WTC11 (cell line): ENCODE measurements around the gene NAA16. TPM values are rescaled to one million over a fixed set of nuclear protein-coding genes. Genes with fewer than 3 reads are reported as not detected.

Experiments
- ATAC-seq: fragments of 200-7000 bp; cut with Tn5 transposase; 2 replicates; pipeline ENCODE4 v1.10.0; 2021; ENCODE audit warnings: mild to moderate bottlenecking, moderate library complexity
- CTCF ChIA-PET: fragments of 300-600 bp; sonication (Branson Sonifier 250); formaldehyde crosslinking; loops from one replicate; lab custom pipeline; 2021; ENCODE audit warnings: antibody characterized with exemption; lab: Charles Lee
- POLR2A ChIA-PET: fragments of 350-600 bp; sonication (Branson Sonifier 250); formaldehyde crosslinking; loops from one replicate; lab custom pipeline; 2021; ENCODE audit warnings: antibody characterized with exemption; lab: Charles Lee
- DNase-seq: peaks from one replicate; pipeline ENCODE4 v3.0.0; 2021; ENCODE audit warnings: low spot score
- H3K27ac Mint-ChIP-seq: 2 replicates; pipeline ENCODE4 v1.8.0; 2021; ENCODE audit warnings: mixed read lengths
- H3K27me3 Mint-ChIP-seq: 2 replicates; pipeline ENCODE4 v1.8.0; 2021; ENCODE audit warnings: low read depth, mild to moderate bottlenecking, moderate library complexity, mixed read lengths
- H3K36me3 Mint-ChIP-seq: 2 replicates; pipeline ENCODE4 v1.8.0; 2021; ENCODE audit warnings: mixed read lengths
- H3K4me1 Mint-ChIP-seq: 2 replicates; pipeline ENCODE4 v1.8.0; 2022; ENCODE audit warnings: mixed read lengths
- H3K4me3 Mint-ChIP-seq: 2 replicates; pipeline ENCODE4 v1.8.0; 2021; ENCODE audit warnings: mild to moderate bottlenecking, moderate library complexity, mixed read lengths
- H3K9me3 Mint-ChIP-seq: 2 replicates; pipeline ENCODE4 v1.8.0; 2021; ENCODE audit warnings: mixed read lengths
- AR ChIP-seq: fragments of 250-450 bp; sonication (Bioruptor Pico); IDR thresholded peaks from 2 replicates; pipeline ENCODE4 v1.9.0; 2021; ENCODE audit warnings: mild to moderate bottlenecking
- CBFB ChIP-seq: sonication (generic); formaldehyde crosslinking; IDR thresholded peaks from 2 replicates; pipeline ENCODE4 v1.8.1; 2022; ENCODE audit warnings: mild to moderate bottlenecking, low read depth, missing genetic modification reagents
- CDX4 ChIP-seq: fragments of 250-450 bp; sonication (Bioruptor Pico); IDR thresholded peaks from 2 replicates; pipeline ENCODE4 v1.9.0; 2021; ENCODE audit warnings: moderate library complexity, mild to moderate bottlenecking, inconsistent platforms, borderline replicate concordance
- ESRRA ChIP-seq: sonication (generic); formaldehyde crosslinking; IDR thresholded peaks from 2 replicates; pipeline ENCODE4 v1.8.1; 2022; ENCODE audit warnings: mild to moderate bottlenecking, missing genetic modification reagents, borderline replicate concordance
- ETV6 ChIP-seq: sonication (generic); formaldehyde crosslinking; IDR thresholded peaks from 2 replicates; pipeline ENCODE4 v1.8.1; 2022; ENCODE audit warnings: mild to moderate bottlenecking, missing genetic modification reagents
- FOXK1 ChIP-seq: sonication (generic); formaldehyde crosslinking; IDR thresholded peaks from 2 replicates; pipeline ENCODE4 v1.8.0; 2022; ENCODE audit warnings: mild to moderate bottlenecking, moderate library complexity, missing genetic modification reagents
- FOXP1 ChIP-seq: sonication (generic); formaldehyde crosslinking; IDR thresholded peaks from 2 replicates; pipeline ENCODE4 v1.8.0; 2022; ENCODE audit warnings: missing genetic modification reagents, mild to moderate bottlenecking, moderate library complexity, borderline replicate concordance
- IRF2 ChIP-seq: sonication (generic); formaldehyde crosslinking; IDR thresholded peaks from 2 replicates; pipeline ENCODE4 v1.8.0; 2022; ENCODE audit warnings: low read depth, missing genetic modification reagents, borderline replicate concordance
- NFYB ChIP-seq: sonication (generic); formaldehyde crosslinking; conservative IDR thresholded peaks from 2 replicates; pipeline ENCODE4 v1.8.0; 2022; ENCODE audit warnings: low read depth, missing genetic modification reagents
- RORB ChIP-seq: fragments of 250-450 bp; sonication (Bioruptor Pico); IDR thresholded peaks from 2 replicates; pipeline ENCODE4 v1.9.0; 2021; ENCODE audit warnings: mild to moderate bottlenecking
- STAT6 ChIP-seq: sonication (generic); formaldehyde crosslinking; conservative IDR thresholded peaks from 2 replicates; pipeline ENCODE4 v1.8.1; 2023; ENCODE audit warnings: mild to moderate bottlenecking, low read depth, missing genetic modification reagents, moderate library complexity
- USF1 ChIP-seq: sonication (generic); formaldehyde crosslinking; IDR thresholded peaks from 2 replicates; pipeline ENCODE4 v1.8.0; 2022; ENCODE audit warnings: mild to moderate bottlenecking, missing genetic modification reagents
- USF2 ChIP-seq: sonication (generic); formaldehyde crosslinking; IDR thresholded peaks from 2 replicates; pipeline ENCODE4 v1.8.1; 2023; ENCODE audit warnings: mild to moderate bottlenecking, missing genetic modification reagents, moderate library complexity
- ZNF232 ChIP-seq: sonication (generic); formaldehyde crosslinking; IDR thresholded peaks from 2 replicates; pipeline ENCODE4 v1.8.0; 2022; ENCODE audit warnings: mild to moderate bottlenecking, missing genetic modification reagents
- ZNF425 ChIP-seq: fragments of 250-450 bp; sonication (Bioruptor Pico); conservative IDR thresholded peaks from 2 replicates; pipeline ENCODE4 v1.9.0; 2021; ENCODE audit warnings: mild to moderate bottlenecking
- ZNF512 ChIP-seq: sonication (generic); formaldehyde crosslinking; IDR thresholded peaks from 2 replicates; pipeline ENCODE4 v1.8.1; 2022; ENCODE audit warnings: missing genetic modification reagents, borderline replicate concordance
- total RNA-seq: library from RNA; stranded (reverse); gene quantifications from 3 replicates; pipeline ENCODE4 v1.2.3, GENCODE V29; 2021

NAA16 gene
- total RNA-seq, 1 experiment from 2014 or later: 32.5 TPM

- H3K27ac Mint-ChIP-seq: peak overlapping the region; percentile 43; the same call in 1 of the 2 replicates
- H3K27me3 Mint-ChIP-seq: no peaks in the 10 kb centered on the region
Observed at GRCh38 chr13:41327994-41328790, 17.1 kb downstream of the NAA16 start.

GRCh38 chr13:41332829-41333228 lies 21.8 kb downstream of the NAA16 start:
- Mint-ChIP-seq H3K27me3 (no peaks in the 10 kb centered on the region), H3K36me3 (peaks cover 27% of the 10 kb centered on the region), H3K4me1 (no peaks in the 10 kb centered on the region), H3K4me3 (no peak overlapping the region), H3K9me3 (no peaks in the 10 kb centered on the region), H3K27ac (no peak overlapping the region)
- ATAC-seq (no peak), DNase-seq (no peak)
- ChIA-PET POLR2A (no interaction called here), CTCF (no interaction called here)
- TF ChIP-seq NFYB (CRISPR knock-in tag): no peak
- no peak for TF ChIP-seq ETV6
- TF ChIP-seq FOXK1 (CRISPR knock-in tag): no peak
- TF ChIP-seq IRF2: no peak
- TF ChIP-seq FOXP1: no peak

More at GRCh38 chr13:41327994-41328790, 17.1 kb downstream of the NAA16 start:
- TF ChIP-seq ZNF232 (CRISPR knock-in tag) (no peak), ZNF512 (CRISPR knock-in tag) (no peak), FOXP1 (no peak)
- no peaks in the 10 kb centered on the region for H3K9me3 Mint-ChIP-seq
- peaks cover 39% of the 10 kb centered on the region for H3K36me3 Mint-ChIP-seq
- ATAC-seq (no peak), DNase-seq (no peak)
- ChIA-PET POLR2A (no interaction called here), CTCF (interaction anchor here (0.6 kb wide), 1 partner anchor 9 kb away, joined by 3 read pairs; no protein-coding TSS in a partner anchor)
- H3K4me1 Mint-ChIP-seq: no peaks in the 10 kb centered on the region
- no peak overlapping the region for H3K4me3 Mint-ChIP-seq

GRCh38 chr13:41334810-41335209 lies 23.7 kb downstream of the NAA16 start:
- H3K36me3 Mint-ChIP-seq: peaks cover 25% of the 10 kb centered on the region
- POLR2A ChIA-PET: no interaction called here
- no peak overlapping the region for H3K4me3 Mint-ChIP-seq
- no peak for DNase-seq
- H3K4me1 Mint-ChIP-seq: no peaks in the 10 kb centered on the region
- no peaks in the 10 kb centered on the region for H3K9me3 Mint-ChIP-seq
- CTCF ChIA-PET: no interaction called here
- no peak for ATAC-seq
- H3K27me3 Mint-ChIP-seq: no peaks in the 10 kb centered on the region
- no peak overlapping the region for H3K27ac Mint-ChIP-seq
- TF ChIP-seq ZNF425 (no peak), USF1 (no peak), USF2 (CRISPR knock-in tag) (no peak), STAT6 (no peak), NFYB (CRISPR knock-in tag) (no peak), CDX4 (no peak), RORB (CRISPR knock-in tag) (no peak), ESRRA (CRISPR knock-in tag) (no peak), ZNF512 (CRISPR knock-in tag) (no peak), AR (CRISPR knock-in tag) (no peak), ZNF232 (CRISPR knock-in tag) (no peak), CBFB (CRISPR knock-in tag) (no peak)
